Measurements from ENCODE around the gene SEMA4D.

GRCh38 chr9:89455356-89455824, 42.5 kb downstream of the SEMA4D start:
- TF ChIP-seq CTCF (IDR thresholded peaks at IDR 0.05): no peak
- no peak for TF ChIP-seq ZFX (IDR thresholded peaks at IDR 0.05; ENCODE audit: borderline replicate concordance)
